GM18951 (cell line): ENCODE results near the gene PRKCE.

Experiments used
- POLR2A ChIP-seq: IDR thresholded peaks from 4 replicates; pipeline ENCODE4 v1.6.1; 2011; ENCODE audit warnings: mild to moderate bottlenecking; ENCODE audit not compliant: insufficient read length, insufficient read depth; ENCODE audit errors: extremely low read depth
- in situ Hi-C: fragments of 300-500 bp; cut with MboI; formaldehyde crosslinking; loops from one replicate; pipeline ENCODE4 v1.12.0; 2022; ENCODE audit warnings: low sequenced_read_pairs, mixed read lengths, inconsistent platforms; ENCODE audit not compliant: unreplicated experiment

PRKCE gene

GRCh38 chr2:46146866-46147502, 495.5 kb downstream of the PRKCE start:
- TF ChIP-seq POLR2A = no peak
- in situ Hi-C loops = no loop called here

DNA sequence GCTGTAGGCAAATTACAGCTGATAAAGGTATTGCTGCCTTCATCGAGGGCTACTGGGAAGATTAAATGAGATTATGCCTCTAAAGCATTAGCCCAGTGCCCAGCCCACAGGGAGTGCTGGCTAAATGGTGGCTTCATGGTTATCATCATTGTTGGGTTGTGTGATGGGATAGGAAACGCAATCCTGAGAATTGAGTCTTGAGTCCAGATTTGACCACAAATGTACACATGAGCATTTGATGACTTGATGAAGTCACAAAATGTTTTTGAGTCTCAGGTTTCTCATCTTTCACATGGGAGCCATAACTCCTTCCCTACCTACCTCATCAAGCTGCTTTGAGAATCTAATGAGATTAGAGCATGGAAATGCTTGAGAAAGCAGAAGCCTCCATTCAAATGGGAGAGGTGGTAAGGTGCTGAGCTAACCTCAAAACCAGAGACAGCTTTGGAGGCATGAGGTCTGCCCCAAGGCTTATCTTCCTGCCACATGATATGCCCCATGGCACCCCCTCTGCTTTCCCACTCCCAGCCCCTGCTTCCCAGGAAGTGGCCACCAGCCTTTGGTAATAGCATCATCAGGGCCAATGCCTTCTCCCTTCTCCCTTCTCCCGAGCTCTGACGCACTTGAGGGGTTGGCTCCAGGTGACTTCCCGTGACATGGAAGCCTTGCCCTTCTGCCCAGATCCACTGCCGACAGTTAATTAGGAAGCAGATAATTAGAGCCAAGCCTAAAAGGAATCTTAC, 496.3 kb downstream of the PRKCE start:
- in situ Hi-C loops = no loop called here
- TF ChIP-seq POLR2A = no peak

GRCh38 chr2:46148369-46148736, 496.9 kb downstream of the PRKCE start:
- in situ Hi-C loops = no loop called here
- no peak for TF ChIP-seq POLR2A

GRCh38 chr2:46150445-46150955, 499.0 kb downstream of the PRKCE start:
- no peak for TF ChIP-seq POLR2A
- in situ Hi-C loops = no loop called here

GRCh38 chr2:46151577-46151976, 500.1 kb downstream of the PRKCE start:
- no peak for TF ChIP-seq POLR2A
- in situ Hi-C loops = no loop called here

- no peak for TF ChIP-seq POLR2A
- in situ Hi-C loops = no loop called here
Observed at GRCh38 chr2:46153996-46154753, 502.7 kb downstream of the PRKCE start.

GRCh38 chr2:46157072-46157965, 505.8 kb downstream of the PRKCE start:
- in situ Hi-C loops = no loop called here
- TF ChIP-seq POLR2A = no peak

DNA sequence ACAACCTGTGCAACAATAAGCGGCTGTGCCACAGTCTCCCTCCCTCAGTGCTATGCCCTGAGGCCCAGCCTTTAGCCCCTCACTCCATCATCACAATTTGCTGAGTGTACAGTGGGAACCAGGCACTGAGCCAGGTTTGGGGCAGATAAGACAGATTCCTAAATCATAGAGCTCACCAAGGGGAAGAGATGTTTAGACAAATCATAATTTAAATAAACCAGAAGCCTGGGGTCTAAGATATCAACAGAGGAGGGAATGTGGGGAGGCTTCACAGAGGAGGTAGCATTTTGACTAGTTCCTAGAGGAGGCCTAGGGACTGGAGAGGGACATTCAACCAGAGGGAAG, 506.5 kb downstream of the PRKCE start:
- in situ Hi-C loops = no loop called here
- TF ChIP-seq POLR2A = no peak

- in situ Hi-C loops = no loop called here
- no peak for TF ChIP-seq POLR2A
Observed at GRCh38 chr2:46158661-46159060, 507.2 kb downstream of the PRKCE start.

DNA sequence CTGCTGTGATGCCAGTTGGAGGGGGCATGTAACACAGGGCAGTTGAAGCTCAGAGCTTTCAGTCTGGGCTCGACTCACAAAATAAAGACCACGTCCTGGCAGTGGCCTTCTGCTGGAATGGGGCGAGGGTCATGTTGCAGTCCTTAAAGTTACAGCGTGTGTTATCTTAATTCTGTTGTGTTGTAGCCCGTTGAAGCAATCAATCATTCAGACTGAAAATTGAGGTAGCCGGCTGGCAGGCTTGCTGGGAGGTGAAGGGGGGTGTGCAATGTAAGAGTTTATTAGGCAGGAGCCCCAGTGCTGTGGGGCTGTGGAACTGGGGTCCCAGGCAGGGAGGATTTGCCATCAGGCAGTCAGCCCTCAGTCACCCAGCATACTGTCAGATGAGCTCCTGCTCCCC, 508.9 kb downstream of the PRKCE start:
- no peak for TF ChIP-seq POLR2A
- in situ Hi-C loops = no loop called here

DNA sequence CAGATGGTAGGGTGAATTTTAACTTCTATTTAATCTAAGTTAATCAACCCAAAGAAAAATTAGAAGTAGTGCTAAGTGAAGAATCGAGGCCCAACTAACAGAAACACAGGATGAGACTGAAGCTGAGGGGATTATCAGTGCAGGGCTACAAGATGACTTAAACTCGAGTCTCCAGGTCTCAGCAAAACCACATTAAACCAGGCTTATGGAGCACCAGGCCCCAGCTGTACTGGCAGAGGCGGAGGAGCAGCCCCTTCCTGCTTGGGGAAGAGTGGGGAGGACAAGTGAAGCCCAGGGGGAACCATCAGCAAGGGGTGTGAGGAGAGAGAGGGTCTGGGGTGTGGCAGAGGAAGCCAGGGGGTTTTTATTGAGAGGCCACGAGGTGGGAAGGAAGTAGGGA, 509.8 kb downstream of the PRKCE start:
- no peak for TF ChIP-seq POLR2A
- in situ Hi-C loops = no loop called here

DNA sequence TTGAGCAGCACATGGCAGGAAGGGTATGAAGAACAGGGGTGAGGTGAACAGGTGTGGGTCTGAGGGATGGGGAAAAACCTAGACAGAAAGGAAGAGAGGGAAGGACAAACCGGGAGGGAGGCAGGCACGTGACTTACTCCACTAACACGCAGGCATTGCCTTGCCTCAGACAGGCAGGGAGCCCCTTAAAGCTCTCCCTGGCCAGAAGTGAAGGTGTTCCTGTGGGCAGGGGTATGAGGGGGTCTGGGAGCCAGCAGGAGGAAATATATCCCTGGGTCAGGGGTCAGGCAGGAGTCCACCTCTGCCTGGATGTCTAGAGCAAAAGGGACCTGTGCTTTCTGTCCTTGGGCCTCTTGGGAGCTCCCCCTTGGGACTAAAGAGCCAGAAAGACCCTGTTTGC, 510.4 kb downstream of the PRKCE start:
- in situ Hi-C loops = no loop called here
- TF ChIP-seq POLR2A = no peak

GRCh38 chr2:46162329-46163097, 511.0 kb downstream of the PRKCE start:
- in situ Hi-C loops = no loop called here
- no peak for TF ChIP-seq POLR2A

- in situ Hi-C loops = no loop called here
- no peak for TF ChIP-seq POLR2A
Observed at GRCh38 chr2:46163098-46163430, 511.6 kb downstream of the PRKCE start.
